SU-DHL-6 (cell line): Measurements from ENCODE around the gene ACO2.

Experiments
- H2AFZ ChIP-seq: fragments of 200-600 bp; sonication (generic); 2 replicates; pipeline ENCODE4 v1.6.1; 2014; ENCODE audit warnings: low read depth, mild to moderate bottlenecking, moderate library complexity, mixed read lengths, antibody characterized with exemption, low read length; ENCODE audit not compliant: severe bottlenecking
- H3F3A ChIP-seq: fragments of 200-600 bp; shearing (Covaris generic); 2 replicates; pipeline ENCODE4 v1.6.0; 2016; ENCODE audit warnings: antibody characterized with exemption, mild to moderate bottlenecking; ENCODE audit not compliant: insufficient read depth
- H3K27ac ChIP-seq: fragments of 200-600 bp; sonication (generic); 2 replicates; pipeline ENCODE4 v1.5.1; 2016; ENCODE audit warnings: low read depth, mild to moderate bottlenecking, low read length, moderate library complexity, mixed read lengths
- H3K27me3 ChIP-seq: fragments of 200-600 bp; sonication (generic), shearing (Covaris generic); 2 replicates; pipeline ENCODE4 v1.6.0; 2014; ENCODE audit warnings: mild to moderate bottlenecking, low read length
- H3K36me3 ChIP-seq: fragments of 200-600 bp; sonication (generic); 2 replicates; pipeline ENCODE4 v1.6.1; 2014; ENCODE audit warnings: mild to moderate bottlenecking, low read length, mixed read lengths
- H3K4me2 ChIP-seq: fragments of 300-600, 200-600 bp; shearing (Covaris generic), sonication (generic); 2 replicates; pipeline ENCODE4 v1.6.0; 2014; ENCODE audit warnings: low read length, low read depth, mild to moderate bottlenecking; ENCODE audit not compliant: poor library complexity, severe bottlenecking
- H3K4me3 ChIP-seq: fragments of 200-600 bp; sonication (generic); 2 replicates; pipeline ENCODE4 v1.5.1; 2014; ENCODE audit warnings: antibody characterized with exemption, low read length, mild to moderate bottlenecking, mixed read lengths; ENCODE audit not compliant: insufficient read depth, poor library complexity, severe bottlenecking
- H3K79me2 ChIP-seq: fragments of 200-600 bp; sonication (generic); 2 replicates; pipeline ENCODE4 v1.6.1; 2014; ENCODE audit warnings: mild to moderate bottlenecking, low read length, moderate library complexity; ENCODE audit not compliant: insufficient read depth
- H3K9ac ChIP-seq: fragments of 200-600 bp; sonication (generic); 2 replicates; pipeline ENCODE4 v1.7.0; 2014; ENCODE audit warnings: mild to moderate bottlenecking, low read length
- H3K9me2 ChIP-seq: fragments of 200-600 bp; sonication (generic); replicated peaks from 2 replicates; pipeline ENCODE4 v1.6.1; 2014; ENCODE audit warnings: low read length; ENCODE audit not compliant: insufficient read depth
- H3K9me3 ChIP-seq: fragments of 200-600 bp; sonication (generic); 2 replicates; pipeline ENCODE4 v1.6.1; 2014; ENCODE audit warnings: low read length, mixed read lengths; ENCODE audit not compliant: insufficient read depth
- H4K20me1 ChIP-seq: fragments of 200-600 bp; sonication (generic); 2 replicates; pipeline ENCODE4 v1.6.1; 2014; ENCODE audit warnings: low read depth, mild to moderate bottlenecking, antibody characterized with exemption, low read length, moderate library complexity, mixed read lengths
- EZH2phosphoT487 ChIP-seq: fragments of 200-600 bp; sonication (generic), shearing (Covaris generic); conservative IDR thresholded peaks from 2 replicates; pipeline ENCODE4 v1.6.1; 2018; ENCODE audit warnings: mild to moderate bottlenecking, antibody characterized with exemption, low read length, moderate library complexity, mixed read lengths
- TF ChIP-seq, protein P1 (sequence below): fragments of 200-600 bp; sonication (generic); IDR thresholded peaks from one replicate; pipeline ENCODE4 v1.5.1; 2017; ENCODE audit warnings: antibody characterized with exemption, mild to moderate bottlenecking, low read length, moderate library complexity; ENCODE audit not compliant: insufficient read depth, poor library complexity, severe bottlenecking

ACO2 gene

DNA sequence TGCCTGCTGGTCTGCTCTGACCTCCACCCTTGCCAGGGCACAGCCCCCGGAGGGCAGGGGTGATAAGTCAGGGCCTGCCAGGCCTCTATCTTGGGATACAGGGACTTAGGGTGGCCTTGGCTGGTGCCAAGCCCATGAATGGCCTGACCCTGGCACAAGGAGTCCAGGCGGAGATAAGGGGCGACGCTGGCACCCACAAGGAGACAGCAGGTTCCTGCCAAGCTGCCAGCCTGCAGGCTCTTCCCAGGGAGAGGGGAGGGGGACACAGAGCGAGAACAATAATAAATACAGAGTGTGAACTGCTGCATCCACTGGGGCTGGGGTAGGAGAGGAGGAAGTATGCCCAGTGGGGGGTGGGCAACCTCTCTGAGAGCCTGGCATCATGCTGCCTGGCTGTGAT is 92.9 kb downstream of the ACO2 start:
- no peaks in the 10 kb centered on the region for H4K20me1 ChIP-seq
- no peak for TF ChIP-seq EZH2phosphoT487
- TF ChIP-seq, protein P1, sequence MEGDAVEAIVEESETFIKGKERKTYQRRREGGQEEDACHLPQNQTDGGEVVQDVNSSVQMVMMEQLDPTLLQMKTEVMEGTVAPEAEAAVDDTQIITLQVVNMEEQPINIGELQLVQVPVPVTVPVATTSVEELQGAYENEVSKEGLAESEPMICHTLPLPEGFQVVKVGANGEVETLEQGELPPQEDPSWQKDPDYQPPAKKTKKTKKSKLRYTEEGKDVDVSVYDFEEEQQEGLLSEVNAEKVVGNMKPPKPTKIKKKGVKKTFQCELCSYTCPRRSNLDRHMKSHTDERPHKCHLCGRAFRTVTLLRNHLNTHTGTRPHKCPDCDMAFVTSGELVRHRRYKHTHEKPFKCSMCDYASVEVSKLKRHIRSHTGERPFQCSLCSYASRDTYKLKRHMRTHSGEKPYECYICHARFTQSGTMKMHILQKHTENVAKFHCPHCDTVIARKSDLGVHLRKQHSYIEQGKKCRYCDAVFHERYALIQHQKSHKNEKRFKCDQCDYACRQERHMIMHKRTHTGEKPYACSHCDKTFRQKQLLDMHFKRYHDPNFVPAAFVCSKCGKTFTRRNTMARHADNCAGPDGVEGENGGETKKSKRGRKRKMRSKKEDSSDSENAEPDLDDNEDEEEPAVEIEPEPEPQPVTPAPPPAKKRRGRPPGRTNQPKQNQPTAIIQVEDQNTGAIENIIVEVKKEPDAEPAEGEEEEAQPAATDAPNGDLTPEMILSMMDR = no peak
- H3K4me3 ChIP-seq = no peak overlapping the region
- no peak overlapping the region for H3K4me2 ChIP-seq
- H3F3A ChIP-seq = no peaks in the 10 kb centered on the region
- H3K36me3 ChIP-seq = no peaks in the 10 kb centered on the region
- no peaks in the 10 kb centered on the region for H3K79me2 ChIP-seq
- H3K9ac ChIP-seq = no peak overlapping the region
- no peak overlapping the region for H3K27ac ChIP-seq
- no peaks in the 10 kb centered on the region for H3K27me3 ChIP-seq
- no peak overlapping the region for H2AFZ ChIP-seq
- H3K9me2 ChIP-seq = no peaks in the 10 kb centered on the region
- no peaks in the 10 kb centered on the region for H3K9me3 ChIP-seq

DNA sequence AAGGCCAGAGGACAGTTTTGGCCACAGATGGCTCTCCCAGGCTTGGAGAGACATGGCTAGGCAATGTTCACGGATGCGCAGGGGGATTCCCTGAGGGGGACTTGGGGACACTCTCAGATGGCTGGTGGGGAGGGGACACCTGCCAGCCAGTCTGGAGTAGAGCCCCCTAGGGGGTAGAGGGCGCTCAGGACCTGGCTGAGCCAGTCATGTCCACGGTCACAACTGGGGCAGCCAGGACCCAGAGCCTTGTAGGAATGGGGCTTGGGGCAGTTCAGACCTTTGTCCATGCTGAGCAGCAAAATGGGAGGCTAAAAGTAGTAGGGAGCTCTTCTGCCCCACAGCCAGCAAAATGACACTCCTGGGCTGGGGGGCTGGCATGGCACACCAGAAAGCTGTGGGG is 93.5 kb downstream of the ACO2 start:
- H3K79me2 ChIP-seq = no peaks in the 10 kb centered on the region
- no peak overlapping the region for H3K4me3 ChIP-seq
- TF ChIP-seq, protein P1 = no peak
- no peak for TF ChIP-seq EZH2phosphoT487
- no peaks in the 10 kb centered on the region for H3K36me3 ChIP-seq
- H4K20me1 ChIP-seq = no peaks in the 10 kb centered on the region
- no peaks in the 10 kb centered on the region for H3K9me2 ChIP-seq
- H2AFZ ChIP-seq = no peak overlapping the region
- H3K4me2 ChIP-seq = no peak overlapping the region
- no peaks in the 10 kb centered on the region for H3K27me3 ChIP-seq
- H3K27ac ChIP-seq = no peak overlapping the region
- no peak overlapping the region for H3K9ac ChIP-seq
- H3K9me3 ChIP-seq = no peaks in the 10 kb centered on the region
- H3F3A ChIP-seq = no peaks in the 10 kb centered on the region

DNA sequence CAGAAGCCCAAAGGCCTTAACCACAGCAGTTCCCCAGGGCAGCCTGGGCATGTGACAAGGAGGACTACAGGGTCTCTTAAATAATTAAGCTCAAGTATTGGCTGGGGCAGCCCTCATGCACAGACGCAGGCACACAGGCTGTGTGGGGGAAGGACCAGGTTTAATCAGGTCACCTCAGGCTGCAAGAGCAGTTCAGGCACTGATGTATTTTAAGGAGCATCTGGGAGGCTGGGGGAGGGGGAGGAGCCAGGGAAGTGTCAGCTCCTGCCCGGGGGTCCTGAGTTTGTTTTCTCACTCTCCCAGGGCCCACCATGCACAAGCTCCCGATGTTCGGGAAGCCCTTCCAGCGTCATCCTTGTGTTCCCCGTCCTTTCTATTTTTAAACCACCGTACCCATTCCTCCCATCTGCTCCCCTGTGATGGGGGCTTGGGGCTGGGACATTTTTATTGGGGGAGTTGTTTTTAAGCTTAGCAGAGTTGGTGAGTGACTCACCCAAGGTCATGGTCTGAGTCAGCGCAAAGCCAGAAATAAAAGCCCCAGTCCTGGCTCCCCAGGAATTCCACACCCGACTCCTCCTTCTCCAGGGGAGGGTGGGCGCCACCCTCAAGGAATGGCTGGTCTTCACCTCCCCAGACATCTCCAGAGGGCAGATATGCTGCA is 94.3 kb downstream of the ACO2 start:
- no peaks in the 10 kb centered on the region for H3K36me3 ChIP-seq
- no peak overlapping the region for H3K4me2 ChIP-seq
- H3F3A ChIP-seq = no peaks in the 10 kb centered on the region
- no peaks in the 10 kb centered on the region for H4K20me1 ChIP-seq
- H3K9ac ChIP-seq = no peak overlapping the region
- H3K27ac ChIP-seq = no peak overlapping the region
- no peaks in the 10 kb centered on the region for H3K27me3 ChIP-seq
- H3K79me2 ChIP-seq = no peaks in the 10 kb centered on the region
- no peaks in the 10 kb centered on the region for H3K9me2 ChIP-seq
- H3K4me3 ChIP-seq = no peak overlapping the region
- no peaks in the 10 kb centered on the region for H3K9me3 ChIP-seq
- no peak overlapping the region for H2AFZ ChIP-seq
- TF ChIP-seq EZH2phosphoT487 = no peak
- TF ChIP-seq, protein P1 = no peak
